Activated naive CD8-positive, alpha-beta T cell treated with anti-CD3 and anti-CD28 coated beads, Interleukin-2, amount 50 U/mL, for 16 hours (primary cell): ENCODE measurements around the gene GSTO1.
"Not testable (repeated sequence)": the region's sequence is repeated elsewhere in the genome, so short reads cannot be mapped to it uniquely, and the experiment has no call there.

Experiments used
- DNase-seq: peaks from one replicate; pipeline ENCODE4 v3.0.0-alpha.2; 2020; ENCODE audit warnings: low read depth, low spot score

The GSTO1 gene

DNA sequence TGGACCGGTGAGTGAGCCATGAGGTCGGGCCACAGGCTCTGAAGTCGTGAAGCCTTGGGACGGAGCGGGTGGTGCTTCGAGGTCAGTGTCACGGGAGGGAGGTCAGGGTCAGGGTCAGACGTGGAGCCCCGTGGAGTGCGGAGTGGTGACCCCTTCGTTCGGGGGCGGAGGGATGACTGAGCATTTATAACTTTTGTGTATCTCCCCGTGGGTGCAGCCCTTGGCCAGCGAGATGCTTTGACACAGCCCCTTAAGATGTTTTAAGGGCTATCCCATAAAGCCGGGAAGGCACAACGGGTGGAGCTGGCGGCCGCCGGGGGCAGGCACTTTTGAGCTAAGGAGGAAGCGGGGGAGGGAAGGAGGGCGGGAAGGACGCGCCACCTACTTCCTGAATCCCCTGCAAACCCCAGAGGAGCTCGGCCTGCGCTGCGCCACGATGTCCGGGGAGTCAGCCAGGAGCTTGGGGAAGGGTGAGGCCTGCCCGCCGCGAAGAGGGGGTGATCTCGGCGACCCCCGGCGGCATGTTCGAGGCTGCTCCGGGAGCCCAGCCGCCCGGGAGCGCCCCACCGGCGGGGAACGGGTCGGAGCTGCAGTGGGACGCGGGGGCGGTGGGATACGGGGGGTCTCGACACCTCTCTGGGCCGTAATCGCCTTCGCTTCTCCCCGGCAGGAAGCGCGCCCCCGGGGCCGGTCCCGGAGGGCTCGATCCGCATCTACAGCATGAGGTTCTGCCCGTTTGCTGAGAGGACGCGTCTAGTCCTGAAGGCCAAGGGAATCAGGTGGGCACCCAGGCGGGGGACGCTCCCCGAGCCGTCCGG, at the start of gene GSTO1:
Gene GSTO1, plus strand, starts transcription at position 400 of the 818 bp plus-strand sequence. Its CDS starts 37 bp downstream, at position 437.
- DNase-seq: no peak

DNA sequence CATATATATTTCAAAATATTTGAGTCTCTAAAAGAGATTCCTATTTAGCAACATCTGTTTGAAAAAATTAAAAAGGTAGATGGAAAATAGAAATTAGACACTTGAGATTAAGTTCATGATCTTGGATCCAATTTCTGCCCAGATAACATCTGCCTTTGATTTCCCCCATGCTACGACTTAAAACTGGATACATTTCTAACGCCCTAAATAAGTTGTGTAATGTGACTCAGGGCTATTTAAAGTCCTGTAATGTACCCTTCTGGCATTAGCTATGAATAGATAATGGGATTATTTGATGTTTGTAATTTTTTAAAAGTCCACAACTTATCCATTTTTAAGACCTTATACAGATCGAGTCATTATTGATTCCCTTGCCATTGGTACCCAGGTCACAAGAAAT, 46.0 kb upstream of the GSTO1 start:
- DNase-seq: no peak

DNA sequence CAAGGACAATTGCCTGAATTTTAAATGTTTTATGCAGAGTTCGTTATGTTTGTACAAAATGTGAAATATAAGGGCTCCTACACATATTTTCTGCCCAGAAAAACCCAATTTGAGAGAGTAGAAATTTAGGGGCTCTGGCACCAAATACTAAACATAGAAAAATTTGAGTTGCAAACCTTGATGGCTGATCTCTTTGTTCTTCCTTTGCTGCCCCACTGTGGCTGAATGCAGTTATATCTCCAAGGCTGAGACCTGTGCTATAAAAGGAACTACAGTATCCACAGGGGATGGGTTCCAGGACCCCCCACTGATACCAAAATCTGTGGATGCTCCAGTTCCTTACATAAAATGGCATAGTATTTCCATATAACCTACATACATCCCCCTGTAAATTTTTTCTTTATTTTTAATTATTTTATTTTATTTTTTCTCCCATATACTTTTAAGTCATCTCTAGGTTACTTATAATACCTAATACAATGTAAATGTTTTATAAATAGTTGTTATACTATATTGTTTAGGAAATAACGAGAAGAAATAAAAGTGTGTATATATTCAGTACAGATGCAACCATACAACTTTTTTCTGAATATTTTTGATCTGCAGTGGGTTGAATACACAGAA, 45.0 kb upstream of the GSTO1 start:
- peak; percentile 6 for DNase-seq

DNA sequence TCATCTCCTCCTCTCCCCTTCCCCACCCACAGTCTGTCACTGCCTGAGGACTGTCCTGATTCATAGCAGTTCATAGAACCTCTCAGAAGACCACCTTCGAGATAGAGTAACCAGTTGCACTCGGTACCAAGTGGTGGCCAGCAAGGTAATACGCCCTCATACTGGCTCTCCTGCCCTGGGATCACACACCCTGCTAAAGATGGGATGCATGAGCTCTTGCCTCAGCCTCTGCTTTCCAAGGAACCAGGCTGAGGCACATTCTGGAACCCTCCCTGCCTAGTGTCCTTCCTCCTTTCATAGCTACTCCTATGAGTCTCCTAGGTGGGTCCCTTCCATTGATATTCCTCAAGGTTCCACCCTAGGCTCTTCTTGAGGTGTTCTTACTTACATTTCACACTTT, 38.1 kb upstream of the GSTO1 start:
- no peak for DNase-seq

DNA sequence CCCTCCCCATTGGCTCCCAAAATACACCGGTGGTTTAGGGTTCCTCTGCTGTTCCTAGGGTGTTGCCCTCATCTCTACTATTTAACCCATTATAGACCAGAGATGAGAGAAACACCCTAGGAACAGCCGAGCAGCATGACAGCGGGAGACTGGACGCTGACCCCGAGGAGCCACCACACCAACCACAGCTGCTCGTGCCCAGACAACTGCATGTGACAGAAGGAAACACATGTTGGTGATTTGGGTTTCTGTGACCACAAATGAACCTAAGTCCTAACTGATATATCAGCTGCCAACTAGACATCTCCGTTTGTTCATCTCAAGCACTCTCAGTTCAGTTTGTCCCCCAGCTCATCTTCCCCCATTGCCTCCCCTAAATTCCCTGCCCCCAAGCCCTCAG, 35.9 kb upstream of the GSTO1 start:
- no peak for DNase-seq

DNA sequence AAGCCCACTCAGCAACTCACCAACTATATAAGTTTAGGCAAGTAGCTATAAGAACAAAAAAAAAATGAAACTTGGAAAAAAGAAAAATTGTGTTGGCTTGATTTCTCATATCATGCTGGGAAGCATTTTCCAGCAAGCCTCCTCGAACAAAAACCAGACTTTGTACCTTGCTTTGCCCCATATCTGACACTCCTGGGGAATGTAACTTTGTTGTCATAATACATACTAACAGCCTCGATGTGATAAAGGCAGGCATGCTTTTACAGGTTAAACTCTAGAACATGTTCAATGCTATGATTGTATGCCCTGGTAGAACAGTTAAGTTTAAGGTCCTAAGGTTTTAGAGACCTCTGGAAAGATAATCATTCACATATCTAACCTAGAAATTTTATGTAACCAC, 34.2 kb upstream of the GSTO1 start:
- no peak for DNase-seq

DNA sequence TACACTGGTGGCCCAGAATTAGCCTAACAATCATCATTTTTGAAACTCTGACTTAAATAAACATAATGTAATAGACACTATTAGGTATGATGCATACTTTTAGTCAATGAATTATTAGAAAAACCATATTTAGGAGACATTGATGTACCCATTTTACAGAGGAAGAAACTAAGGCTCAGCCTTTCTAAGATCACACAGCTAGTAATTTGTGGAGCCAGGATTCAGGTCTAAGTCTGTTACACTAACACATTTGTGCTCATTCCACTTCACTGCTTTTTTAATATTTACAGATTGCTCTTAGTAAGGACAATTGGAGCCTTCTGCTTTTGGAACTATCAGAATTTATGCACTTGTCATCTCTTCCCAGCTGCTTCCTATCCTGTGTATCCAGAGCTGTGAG, 31.4 kb upstream of the GSTO1 start:
- DNase-seq: no peak

DNA sequence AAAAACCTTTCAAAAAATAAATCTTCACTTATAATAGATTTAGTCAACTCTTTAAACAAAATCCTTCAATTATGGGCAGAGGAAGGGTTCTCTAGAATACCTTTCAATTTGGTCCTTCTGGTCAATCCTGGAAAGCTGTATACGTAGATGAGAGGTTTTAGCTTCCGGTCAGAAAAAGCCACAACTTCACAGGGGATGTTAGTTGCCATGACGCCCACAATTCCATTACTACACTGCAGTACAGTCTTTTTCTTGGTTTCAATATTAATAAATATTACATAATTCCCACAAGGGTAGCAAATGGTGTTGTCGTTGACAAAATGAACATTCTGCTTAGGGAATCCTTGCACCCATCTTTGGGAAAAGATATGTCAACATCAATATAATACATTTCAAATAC, 24.2 kb upstream of the GSTO1 start:
- DNase-seq: no peak

DNA sequence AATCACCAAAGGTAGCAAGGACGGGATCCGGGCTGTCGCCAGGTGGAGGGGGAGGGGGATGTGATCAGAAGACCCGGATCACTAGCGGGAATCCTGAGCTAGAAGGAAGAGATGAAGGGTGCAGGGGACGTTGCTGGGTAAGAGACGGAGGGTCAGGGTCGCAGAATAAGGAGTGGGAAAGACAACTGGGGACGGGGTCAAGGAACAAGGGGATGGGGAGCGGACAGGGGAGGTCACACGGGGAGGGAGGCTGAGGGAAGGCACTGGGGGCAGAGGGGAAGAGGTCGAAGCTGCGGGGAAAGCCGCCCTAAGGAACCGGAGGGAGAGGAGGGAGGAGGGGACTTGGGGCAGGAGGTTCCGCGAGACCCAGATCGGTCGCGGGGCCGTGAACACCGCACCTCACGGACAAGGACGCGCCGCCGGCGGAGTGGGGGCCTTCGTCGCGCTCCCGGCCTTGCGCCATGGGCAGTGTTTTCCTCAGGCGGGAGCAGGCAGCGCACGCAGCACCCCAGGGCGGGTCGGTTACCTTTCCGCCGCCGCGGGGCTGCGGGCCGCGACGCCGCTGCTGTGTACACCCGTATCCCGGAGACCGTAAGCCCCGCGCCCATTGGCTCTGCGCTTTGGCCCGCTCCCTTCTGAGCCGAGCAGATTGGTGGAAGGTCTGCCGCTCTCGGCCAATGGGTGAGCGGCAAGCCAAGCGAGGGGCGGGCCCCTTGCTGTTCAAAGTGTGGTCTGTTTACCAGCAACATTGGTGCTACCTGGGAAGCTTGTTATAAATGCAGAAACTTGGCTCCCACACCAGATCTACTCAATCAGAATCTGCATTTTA, 22.7 kb upstream of the GSTO1 start, which contains the start of gene CFAP43:
Gene CFAP43, minus strand, starts transcription at position 581 of the 829 bp plus-strand sequence. Its CDS starts 118 bp downstream, at position 463.
- DNase-seq: peak; percentile 97

DNA sequence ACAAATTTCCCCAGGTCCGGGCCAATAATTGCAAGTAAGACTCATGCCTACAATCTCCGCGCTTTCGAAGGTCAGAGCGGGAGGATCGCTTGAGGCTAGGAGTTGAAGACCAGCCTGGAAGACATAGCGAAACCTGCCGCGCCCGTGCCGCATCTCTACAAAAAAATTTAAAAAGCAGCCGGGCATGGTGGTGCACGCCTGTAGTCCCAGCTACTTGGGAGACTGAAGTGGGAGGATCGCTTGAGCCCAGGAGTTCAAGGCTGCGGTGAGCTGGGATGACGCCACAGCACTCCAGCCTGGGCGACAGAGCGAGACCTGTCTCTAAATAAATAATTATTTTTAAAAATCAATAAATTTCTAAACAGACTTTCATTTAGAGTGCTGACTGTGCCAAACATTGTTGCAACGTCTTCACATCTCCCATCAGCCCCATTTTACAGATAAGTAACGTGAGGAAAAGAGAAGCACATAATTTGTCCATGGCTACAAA, 22.0 kb upstream of the GSTO1 start:
- DNase-seq: no peak

DNA sequence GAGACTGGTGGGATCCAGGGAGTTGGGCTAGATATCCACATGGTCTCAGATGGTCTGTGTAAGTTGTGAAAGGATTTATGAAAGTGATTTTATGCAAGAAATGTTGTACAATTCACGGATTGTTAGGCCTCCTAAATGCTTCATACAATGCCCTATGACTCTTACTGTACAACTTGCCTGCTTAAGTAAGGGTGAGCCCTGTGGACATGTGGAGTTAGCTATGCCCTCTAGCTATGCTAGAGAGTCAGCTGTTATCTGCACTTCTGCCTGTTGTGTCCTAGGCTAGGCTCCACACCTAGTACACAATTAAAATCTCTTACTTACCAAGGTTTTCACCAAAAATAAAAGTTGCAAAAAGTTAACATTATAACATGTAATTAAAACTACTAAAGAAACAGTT, 20.9 kb upstream of the GSTO1 start:
- DNase-seq: no peak

DNA sequence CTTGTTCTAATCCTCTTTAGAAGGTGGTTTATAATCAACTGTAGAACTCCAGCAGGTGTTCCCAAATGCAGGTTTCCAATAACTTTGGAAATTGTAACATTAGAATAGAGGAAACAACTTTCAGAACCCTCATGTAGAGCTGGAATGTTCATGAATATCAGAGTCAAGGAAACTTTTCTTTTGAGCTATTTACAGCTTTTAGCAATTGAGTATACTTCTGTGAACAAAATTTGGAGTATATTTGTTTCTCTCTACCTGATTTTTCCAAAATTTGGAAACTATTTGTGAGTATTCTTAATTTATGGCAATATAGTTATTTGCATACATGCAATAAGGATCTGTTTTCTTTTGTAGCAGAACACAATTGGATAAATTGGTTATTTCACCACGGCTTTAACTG, 19.8 kb upstream of the GSTO1 start:
- DNase-seq: no peak

DNA sequence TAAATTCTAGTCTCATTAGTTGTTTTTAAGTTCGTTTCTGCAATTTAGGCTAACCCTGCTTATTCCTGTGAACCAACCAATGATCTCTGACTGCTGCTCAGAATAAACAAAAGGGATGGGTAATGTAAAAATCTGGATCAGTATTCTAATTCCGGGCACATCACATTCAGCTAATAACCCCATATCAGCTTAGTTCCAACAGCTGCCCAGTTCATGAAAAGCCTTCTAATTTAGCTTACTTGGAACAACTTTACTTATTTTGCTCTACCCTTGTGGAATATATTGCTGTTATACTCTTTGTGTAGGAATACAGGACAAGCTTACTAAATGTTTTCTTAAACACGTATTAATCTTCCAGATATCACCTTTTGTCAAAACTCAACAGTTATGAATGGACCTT, 18.9 kb upstream of the GSTO1 start:
- no peak for DNase-seq

DNA sequence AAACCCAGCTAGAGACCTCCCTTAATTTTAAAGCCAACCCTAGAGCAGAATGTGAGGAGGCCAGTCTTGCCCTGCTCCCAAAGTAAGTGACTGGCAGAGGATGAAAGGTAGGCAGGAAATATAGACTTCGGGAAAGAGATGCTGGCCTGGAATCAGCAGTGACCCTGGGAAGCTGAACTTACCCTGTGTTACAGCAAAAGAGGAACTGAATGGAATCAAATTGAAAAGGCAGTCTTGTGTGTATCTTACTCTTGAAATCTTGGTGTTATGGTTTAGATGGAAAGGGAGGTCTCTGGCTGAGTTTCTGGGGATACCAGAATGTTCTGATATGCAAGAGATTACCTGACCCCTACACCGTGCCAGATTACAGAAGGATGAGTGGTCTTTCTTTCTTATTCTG, 14.6 kb upstream of the GSTO1 start:
- DNase-seq: no peak

DNA sequence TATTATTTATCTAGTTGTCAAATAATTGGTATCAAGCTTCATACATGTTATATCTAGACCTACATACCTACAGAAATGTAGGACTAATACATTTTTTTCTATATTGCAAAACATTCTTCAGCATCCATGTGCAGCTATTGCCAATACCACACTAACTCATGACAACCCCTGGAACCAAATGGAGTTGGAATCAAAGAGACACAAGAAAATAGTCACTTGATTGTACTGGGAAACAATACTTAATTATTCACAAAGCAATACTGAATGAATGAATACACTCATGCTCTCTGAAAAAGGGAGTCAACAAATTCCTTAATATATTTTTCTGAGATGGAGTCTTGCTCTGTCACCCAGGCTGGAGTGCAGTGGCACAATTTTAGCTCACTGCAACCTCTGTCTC, 12.1 kb upstream of the GSTO1 start:
- no peak for DNase-seq

DNA sequence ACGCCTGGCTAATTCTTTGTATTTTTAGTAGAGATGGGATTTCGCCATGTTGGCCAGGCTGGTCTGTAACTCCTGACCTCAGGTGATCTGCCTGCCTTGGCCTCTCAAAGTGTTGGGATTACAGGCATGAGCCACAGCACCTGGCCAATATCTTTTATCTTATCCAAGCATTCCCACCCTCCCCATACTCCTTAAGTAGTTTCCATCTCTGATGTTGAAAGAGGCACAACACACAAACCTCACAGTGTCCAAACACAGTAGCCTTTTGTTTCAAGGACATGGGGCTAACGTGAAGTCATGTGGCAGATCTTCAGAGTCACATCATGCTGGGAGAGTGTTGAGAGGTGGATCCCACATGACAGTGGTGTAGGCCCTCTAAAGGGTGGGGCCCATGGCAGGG, 11.7 kb upstream of the GSTO1 start:
- DNase-seq: not testable (repeated sequence)

DNA sequence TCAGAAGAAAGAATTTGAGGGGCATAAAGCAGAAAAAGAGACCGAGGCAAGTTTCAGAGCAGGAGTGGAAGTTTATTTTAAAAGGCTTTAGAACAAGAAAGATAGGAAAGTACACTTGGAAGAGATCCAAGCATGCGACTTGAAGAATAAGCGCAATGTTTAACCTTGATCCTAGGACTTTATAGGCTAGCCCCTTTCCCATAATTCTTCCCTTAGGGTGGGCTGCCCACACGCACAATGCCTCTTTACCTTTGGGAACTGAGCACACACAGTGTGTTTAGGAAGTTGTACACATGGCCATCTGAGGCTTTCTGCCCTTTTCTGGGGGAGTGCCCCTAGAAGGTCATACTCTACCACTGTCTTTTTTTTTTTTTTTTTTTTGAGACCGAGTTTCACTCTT, 11.2 kb upstream of the GSTO1 start:
- DNase-seq: no peak

DNA sequence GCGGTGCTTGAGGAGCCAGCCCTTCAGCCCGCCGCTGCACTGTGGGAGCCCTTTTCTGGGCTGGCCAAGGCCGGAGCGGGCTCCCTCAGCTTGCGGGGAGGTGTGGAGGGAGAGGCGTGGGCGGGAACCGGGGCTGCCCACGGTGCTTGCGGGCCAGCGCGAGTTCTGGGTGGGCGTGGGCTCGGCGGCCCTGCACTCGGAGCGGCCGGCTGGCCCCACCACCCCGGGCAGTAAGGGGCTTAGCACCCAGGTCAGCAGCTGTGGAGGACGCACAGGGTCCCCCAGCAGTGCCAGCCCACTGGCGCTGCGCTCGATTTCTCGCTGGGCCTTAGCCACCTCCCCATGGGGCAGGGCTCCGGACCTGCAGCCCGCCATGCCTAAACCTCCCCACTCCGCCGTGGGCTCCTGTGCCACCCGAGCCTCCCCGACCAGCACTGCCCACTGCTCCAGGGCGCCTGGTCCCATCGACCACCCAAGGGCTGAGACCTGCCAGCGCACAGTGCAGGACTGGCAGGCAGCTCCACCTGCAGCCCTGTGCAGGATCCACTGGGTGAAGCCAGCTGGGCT, 9.5 kb upstream of the GSTO1 start:
- DNase-seq: no peak

DNA sequence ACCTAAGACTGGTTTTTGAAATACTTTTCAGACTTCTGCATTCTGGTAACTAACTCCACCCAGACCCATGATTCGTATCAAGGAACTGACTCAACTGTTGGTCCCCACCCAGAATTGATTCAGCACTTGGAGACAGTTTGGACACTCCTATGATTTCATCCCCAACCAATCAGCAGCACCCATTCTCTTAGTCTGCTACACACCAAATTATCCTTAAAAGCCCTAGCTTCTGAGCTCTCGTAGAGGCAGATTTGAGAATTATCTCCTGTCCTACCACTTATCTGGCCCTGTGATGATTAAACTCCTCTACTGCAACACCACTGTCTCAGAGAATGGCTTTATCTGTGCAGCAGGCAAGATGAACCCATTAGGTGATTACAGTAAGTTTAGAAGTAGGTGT, 7.7 kb upstream of the GSTO1 start:
- DNase-seq: no peak

DNA sequence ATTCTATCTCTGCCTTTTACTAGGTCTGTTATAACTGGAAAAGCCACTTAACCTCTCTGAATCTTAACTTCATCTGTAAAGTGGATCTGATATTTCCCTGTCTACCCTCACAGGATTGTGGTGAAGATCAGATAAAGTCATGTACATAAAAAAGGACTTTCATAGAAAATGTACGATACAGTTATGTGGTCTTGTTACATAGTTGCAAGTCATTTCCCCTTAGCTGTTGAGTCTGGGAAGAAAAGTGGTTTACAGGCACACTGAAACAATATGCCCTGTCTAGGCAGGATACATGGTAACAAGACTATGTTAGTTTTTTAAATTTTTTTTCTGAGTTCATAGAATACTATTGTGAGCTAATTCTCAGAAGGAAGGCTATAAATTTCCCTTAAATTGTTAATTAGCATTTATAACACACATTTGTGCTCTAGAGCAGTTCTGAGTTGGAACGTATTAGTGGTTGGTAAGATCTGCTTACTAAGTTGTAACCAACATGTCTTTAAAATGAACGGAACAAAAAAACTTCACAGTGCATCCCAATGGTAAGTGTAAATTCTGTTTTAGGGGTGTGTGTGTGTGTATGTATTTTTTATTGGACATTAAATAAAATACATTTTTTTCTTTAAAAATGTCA, 7.1 kb upstream of the GSTO1 start:
- no peak for DNase-seq

DNA sequence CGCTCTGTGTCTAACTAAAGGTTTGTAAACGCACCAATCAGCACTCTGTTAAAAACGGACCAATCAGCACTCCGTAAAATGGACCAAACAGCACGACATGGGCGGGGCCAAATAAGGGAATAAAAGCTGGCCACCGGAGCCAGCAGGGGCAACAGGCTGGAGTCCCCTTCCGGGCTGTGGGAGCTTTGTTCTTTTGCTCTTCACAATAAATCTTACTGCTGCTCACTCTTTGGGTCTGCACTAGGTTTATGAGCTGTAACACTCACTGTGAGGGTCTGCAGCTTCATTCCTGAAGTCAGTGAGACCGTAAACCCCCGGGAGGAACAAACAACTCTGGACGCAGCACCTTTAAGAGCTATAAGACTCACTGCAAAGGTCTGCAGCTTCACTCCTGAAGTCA, 5.8 kb upstream of the GSTO1 start:
- not testable (repeated sequence) for DNase-seq
